Brain pericyte (primary cell): ENCODE measurements around the gene KRT27.
"Not testable (repeated sequence)": the region's sequence is repeated elsewhere in the genome, so short reads cannot be mapped to it uniquely, and the experiment has no call there.

Experiments
- DNase-seq: peaks from one replicate; pipeline ENCODE4 v3.0.0-alpha.2; 2012; ENCODE audit warnings: low read depth, low spot score

Gene KRT27

DNA sequence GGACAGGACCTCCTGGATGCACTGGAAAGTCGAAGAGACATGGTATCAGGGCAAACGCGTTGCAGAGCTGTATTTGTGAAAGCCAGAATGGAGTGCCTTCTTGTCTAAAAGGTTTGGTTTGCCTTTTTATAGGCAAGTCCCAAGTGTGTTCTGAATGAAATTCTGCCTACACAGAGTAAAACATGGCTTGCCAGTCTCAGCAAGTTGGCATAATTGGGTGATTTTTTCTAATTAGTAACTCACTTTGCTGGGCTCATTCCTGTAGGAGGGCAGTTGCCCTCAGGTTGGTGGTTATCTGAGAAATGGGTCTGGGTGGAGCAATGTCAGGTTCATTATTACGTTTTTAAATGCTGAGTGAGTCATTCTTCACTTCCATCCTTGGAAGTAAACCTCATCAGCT lies 27.1 kb downstream of the KRT27 start, which contains the start of gene KRT25:
Gene KRT25 (minus strand): TSS at position 101 of the 400 bp plus-strand sequence. CDS start 60 bp downstream, at position 41.
- DNase-seq, result no peak

DNA sequence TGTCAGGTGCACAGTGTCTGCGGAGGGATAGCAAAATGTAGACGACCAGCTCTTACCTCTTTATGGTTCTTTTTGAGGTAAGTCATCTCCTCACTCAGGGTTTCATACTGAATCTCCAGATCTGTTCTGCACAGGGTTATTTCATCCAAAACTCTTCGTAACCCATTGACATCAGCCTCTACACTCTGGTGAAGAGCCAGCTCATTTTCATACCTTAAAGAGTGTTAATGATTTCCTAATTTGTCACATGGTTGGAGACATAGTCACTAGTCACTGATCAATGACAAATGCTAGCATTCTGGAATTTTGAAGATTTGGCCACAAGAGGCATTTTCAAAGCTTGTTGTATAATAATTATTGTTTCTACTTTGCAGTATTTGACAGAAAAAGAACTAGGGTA lies 28.5 kb downstream of the KRT27 start:
- DNase-seq, result no peak

DNA sequence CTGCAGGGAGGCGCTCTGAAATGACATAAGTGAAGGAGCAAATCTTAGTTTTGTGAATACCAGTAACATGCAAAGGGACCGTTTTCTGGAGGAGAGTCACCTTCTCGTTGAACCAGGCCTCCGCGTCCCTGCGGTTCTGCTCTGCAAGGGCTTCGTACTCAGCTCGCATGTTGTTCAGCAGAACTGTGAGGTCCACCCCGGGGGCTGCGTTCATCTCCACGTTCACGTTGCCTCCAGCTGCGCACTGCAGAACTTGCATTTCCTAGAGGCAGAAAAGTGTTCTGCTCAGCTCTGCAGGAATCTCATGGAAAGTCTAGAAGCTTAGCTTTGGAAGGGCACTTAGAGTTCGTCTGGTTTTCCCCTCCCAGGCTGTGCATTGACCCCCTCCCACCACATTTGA lies 31.3 kb downstream of the KRT27 start:
- DNase-seq, result no peak

DNA sequence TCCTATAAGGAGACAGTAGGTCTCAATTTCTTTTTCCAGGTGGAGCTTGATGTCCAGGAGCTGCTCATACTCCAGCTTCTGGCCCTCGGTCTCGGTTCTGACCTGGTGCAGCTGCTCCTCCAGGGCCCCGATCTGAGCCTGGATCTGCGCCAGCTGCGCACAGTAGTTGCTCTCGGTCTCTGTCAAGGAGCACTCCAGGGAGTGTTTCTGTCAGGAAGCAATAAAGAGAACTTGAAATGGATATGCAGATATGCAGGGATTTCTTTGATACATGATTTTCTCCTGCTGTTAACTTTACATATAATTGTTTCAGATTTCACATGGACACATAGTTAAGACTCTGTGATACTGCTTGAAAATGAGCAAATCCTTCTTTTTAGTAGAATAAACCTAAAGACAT lies 32.0 kb downstream of the KRT27 start:
- no peak for DNase-seq

DNA sequence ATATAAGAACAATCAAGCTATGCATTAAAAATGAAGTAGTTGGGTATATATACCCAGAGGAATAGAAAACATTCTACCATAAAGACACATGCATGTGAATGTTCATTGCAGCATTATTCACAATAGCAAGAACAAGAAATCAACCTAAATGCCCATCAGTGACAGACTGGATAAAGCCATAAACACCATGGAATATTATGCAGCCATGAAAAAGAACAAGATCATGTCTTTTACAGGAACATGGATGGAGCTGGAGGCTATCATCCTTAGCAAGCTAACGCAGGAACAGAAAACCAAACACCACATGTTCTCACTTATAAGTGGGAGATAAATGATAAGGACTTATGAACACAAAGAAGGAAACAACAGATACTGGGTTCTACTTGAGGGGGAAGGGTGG lies 33.7 kb downstream of the KRT27 start:
- DNase-seq, result not testable (repeated sequence)

DNA sequence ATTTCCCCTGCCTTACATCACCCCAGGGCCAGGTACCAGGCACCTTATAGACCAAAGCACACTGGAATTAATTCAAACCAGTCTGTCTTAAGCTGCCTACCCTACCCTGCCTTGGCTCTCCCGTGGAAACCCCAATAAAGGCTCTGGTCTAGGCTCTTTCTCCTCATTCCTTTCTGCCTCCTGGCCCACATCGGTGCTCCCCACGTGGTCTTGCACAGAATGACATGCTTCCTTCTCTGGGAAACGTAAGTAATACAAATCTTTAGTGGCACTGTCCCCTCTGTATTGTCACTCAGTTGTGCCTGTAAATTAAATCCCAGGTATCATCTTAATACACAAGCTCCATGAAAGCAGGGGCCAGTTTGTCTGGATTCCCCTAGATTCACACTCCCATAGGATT lies 43.8 kb downstream of the KRT27 start:
- DNase-seq, result no peak

DNA sequence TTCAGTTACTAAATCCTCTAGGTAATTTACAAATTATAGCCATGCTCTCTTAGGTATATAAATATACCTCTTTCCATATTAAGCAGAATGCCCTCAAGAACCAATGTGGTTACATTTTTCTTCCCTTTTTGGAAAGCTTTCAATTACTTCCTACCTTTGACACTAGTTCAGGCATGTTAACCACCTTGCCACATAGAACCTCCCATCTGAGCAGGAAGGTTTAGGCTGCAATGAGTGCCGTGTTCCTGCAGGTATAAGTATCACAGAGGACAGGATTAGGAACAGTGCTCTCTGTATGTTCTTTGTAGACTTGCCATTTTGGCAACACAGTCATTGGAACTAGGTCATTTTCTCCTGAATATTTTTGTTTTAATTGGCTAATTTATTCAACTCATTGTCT lies 47.3 kb downstream of the KRT27 start:
- no peak for DNase-seq

DNA sequence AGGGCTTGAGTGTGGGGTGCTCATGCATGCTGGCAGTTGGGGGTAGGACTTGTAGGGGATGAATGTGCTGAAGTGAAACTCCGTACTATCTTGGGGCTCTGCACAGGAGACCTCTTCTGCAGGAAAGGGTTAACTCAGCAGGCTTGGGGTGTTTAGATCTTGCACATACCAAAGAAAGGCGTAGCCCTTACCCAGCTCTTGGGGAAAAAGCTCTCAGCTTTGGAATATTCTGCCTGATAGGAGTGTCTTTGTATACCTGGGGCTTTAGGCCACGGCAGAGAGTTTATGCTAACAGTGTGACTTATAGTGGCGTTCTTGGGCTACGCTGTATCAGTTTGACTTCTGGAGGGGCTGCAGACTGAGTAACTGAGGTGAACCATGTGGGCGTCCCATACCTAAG lies 48.3 kb downstream of the KRT27 start:
- DNase-seq, result no peak

DNA sequence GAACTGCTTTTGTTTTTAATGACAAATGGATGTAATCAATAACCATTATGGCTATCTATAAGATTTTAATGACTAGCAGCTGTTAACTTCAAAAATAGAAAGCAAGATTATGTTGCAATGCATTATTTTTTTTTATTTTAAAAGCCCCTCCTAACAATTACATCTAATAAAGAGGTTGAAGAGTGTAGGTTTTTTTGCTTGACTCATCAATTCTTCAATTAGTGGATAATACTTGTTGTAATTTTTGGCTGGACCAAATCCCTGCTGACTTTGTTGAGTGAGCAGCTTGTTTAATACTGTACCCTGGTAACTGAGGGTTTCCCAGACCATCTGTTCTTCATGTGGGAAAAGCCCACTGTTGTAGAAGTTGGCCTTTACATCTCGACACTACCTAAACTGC lies 51.4 kb downstream of the KRT27 start:
- no peak for DNase-seq

DNA sequence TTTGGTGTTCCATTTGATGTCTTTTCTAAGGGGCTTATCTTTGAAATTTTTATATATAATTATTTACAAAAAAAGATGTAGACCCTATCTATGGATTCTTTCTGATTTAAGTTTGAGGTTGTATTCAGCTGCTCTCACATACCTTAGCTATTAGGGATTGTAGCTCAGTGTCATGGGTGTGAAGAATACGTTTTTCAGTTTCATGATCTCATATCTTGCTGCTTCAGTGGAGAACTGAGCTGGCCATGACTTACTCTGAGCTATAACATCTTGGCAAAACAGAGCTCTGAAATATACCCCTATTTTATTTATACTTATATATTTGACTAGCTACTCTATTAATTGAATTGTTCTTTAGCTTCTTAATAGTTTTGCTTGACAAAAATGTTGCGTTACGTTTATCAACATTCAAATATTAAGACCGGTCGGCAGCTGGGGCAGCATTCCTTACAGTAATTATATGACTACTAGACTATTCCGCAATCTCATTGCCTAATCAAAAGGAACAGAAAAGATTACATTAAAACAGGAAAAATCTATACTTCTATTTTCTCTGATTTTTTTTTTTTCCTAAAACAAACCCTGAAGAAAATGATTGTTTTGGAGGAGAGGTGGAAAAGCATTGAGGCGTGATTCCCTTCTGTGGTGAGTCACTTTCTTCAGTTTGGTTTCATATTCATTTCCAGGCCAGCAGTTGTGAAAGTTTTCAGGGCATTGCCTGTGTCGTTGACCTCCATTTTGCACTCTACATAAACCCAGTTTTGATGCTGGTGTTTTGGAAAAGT lies 54.7 kb downstream of the KRT27 start:
- no peak for DNase-seq

DNA sequence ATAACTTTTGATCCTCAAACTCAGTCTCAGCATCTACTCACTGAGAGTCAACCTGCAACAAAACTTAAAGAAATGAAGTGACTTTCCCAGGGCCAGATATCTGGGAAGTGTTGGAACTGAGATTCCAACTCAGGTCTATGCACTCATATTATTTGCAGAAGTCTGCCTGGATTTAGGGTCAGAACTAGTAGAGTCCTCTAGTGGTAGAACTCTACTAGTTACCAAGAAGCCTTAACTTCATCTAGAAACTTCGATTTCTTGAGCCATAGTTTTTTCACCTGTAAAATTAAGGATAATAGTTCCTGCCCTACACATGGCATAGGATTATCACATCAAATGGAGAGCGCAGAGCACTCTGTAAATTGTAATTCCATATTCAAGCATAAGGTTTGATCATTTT lies 55.4 kb downstream of the KRT27 start:
- no peak for DNase-seq
